DMS153 treated with DMSO at 0.1 percent for 48 hours (cell line): ENCODE measurements around the gene WDFY2.
"Not testable (repeated sequence)": the region's sequence is repeated elsewhere in the genome, so short reads cannot be mapped to it uniquely, and the experiment has no call there.

ENCODE experiments used
- DNase-seq: peaks from one replicate; lab custom pipeline; 2025; ENCODE audit not compliant: unreplicated experiment; lab: John Stamatoyannopoulos, UW

The WDFY2 gene

DNA sequence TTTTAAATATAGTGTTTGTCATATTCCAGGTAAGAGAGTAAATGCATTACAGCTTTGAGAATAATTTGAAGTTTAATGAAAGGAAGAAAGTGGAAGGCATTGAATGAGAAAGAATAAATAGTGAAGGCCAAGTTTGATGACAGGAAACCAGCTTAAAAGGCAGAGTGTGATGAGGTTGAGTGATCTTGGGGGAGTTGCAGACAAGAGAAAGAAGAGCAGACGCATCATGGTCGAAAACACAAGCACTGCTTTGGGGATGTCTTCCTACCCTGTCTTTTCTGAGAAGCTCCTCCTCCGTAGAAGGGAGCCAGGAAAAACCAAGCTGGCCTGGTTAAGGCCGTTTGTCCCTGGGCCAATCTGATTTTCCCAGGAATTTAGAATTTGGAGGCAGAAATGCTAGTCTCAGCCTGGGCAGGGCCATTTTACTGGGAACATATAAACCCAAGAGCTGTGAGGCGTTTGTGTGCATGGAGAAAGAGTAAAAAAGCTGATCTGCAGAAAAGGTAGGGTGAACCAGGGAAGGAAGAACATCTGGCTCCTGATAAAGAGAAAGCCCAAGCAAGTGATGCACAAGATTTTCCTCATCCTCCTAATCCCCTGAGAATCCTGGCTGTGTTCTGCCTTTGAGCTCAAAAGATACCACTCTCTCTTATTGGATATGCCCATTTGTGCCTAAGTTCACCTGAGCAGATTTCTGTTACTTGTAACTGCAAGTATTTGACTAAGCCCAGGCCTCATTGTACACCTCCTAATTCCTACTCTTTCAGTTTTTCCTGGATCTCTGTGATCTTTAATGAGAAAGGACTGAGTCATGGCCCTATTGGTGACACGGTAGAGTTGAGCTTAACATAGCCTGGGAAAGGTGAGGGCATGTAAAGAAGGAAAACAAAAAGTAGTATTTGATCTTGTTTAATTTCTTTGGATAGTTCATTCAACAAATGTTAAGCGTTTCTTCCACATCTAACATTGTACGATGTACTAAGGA is 80.0 kb downstream of the WDFY2 start:
- no peak for DNase-seq

DNA sequence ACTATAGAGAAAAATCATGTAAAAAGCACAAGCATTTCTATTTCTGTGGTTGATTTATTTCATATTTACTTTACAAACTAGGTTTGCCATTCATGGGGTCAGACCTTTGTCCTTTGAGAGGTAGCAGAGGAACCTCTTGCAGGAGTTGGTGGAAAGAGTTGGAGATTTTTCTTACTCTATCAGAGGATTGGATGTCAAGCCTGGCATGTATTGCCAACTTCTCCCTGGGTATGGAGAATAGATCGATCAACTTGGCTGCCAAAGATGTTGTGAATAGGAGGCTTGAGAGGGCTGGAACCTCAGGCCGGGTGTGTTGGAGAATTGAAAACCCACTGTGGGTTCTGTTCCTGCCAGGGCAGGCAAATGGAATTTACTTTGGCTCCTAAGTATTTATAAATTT is 81.2 kb downstream of the WDFY2 start:
- DNase-seq = no peak

DNA sequence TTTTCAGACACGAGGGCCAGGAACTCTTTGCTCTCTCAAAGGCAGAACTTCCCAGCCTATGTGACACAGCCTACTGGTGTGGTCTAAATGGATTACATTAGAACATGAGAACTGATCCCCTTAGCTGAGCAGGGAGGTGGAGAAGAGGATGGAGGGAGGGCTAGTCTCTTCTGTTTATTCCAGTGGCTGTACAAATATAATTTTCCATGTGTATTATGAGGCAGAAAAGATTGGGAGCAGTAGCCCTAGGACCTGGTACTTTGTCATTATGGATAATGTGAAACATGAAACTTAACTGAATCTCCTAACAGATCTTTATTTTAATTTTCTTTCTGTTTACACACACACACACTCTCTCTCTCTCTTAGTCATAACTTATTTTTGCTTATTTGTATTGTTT is 82.1 kb downstream of the WDFY2 start:
- no peak for DNase-seq

DNA sequence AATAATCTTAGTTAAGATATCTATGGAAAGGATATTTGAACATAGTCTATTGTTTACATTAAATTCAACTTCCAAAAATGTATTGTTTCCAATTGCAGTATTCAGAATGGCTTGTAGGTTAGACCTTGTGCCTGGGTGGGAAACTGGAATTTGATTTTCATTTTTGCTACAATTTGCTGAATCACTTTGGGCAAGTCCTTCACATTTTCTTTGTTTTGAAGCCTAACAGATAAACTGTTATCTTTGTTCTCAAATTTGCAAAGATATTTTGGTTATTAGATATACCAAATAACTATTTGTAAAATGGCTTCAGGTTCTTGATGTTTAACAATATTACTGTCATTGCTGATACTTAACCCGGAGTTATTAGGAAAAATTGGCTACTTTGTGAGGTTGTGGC is 82.6 kb downstream of the WDFY2 start:
- no peak for DNase-seq

DNA sequence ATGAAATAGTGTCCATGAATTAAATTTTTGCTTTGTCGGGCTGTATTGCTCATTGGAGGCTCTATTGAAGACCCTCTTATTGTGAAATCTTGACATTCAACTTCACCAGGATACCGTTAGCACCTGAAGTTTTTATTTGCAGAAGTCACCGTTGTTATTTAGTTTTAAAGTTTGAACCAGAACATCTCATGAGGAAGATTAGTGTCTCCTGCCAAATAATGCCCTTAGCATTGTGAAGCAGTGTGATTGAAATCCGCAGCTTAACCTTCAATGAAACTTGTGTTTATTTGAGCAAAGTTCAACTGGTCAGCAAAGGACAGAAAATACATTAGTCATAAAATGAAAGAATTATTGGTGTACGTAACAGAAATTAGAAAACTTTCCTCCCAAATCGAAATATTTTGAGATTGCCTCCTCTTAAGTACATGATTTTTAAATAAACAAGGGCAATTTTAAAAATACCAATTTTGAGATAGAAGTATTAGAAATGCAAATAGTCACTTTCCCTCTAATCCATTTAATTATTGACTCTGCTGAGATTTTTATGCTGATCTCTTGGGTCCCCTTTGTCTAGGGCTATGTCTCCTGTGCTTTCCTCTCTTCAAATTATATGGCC is 84.4 kb downstream of the WDFY2 start:
- no peak for DNase-seq

DNA sequence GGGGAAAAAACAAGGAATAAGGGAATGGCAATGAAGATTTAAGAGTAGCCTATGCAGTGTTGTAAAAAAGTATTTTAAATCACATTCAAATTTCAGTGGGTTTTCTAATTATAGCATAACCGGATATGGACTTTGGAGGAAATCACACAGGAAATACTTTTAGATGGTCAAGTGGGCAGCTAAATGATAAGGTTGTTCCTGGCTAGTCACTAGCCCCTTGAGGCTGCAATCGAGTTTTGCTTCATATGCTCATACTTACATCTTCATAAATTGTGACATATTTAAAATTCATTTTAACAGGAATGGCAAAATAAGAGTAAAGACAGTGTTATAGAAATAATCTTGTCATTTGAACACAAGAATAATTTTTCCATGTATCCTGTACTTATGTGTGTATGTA is 88.9 kb downstream of the WDFY2 start:
- no peak for DNase-seq

DNA sequence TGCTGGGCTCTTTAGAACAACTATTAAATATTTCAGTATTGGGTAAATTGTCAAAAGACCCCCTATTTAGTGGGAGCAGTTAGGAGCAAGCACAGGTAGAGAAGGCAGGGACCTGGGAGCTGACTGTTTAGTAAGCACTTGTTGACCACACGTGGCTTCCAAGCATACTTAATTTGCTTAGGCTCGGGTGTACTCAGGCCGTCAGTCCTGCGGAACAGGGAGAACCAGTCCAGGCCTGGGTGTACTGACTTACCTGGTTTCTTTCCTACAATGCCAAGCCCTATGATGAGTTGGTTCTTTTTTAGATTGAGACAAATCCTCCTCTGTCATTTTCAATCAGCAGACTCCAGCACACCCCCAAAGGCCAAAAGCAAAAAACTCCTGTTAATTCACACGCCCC is 90.0 kb downstream of the WDFY2 start:
- DNase-seq = no peak

DNA sequence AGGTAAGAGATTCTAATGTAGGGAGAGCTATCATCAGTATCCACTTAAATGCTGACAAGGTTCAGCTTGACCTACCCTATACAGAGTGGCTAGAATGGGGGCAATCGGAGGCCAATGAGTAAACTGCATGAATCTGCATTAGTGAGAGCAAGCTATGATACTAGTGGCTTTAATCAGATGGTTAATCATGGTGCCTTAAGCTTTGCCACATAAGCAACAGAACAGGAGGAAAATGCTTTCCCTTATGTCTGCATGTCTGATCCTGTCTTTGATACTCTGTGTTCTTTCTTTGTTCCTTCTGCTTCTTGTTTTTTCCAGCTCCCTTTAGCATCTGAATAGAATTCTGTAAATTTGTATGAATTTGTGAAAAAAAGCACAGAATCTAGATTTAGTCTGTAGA is 91.1 kb downstream of the WDFY2 start:
- no peak for DNase-seq

DNA sequence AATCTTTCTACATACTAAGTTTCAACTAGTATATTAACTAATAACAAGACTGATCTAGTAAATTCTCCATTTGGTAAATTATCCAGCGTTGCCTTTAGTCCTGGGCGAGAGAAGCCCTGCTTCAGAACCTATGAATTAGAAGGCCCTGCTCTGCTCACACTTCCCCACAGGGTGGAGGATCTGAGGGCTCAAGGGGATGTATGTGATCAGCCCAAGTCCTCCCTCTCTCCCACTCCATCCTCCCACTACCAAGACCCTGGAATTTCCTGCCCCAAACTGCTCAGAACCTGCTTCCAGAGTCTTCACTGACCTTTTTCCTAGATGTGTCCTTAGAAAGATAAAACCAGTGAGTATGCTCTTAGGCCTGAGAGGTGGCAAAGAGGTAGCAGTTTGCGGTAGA is 91.6 kb downstream of the WDFY2 start:
- DNase-seq = no peak

DNA sequence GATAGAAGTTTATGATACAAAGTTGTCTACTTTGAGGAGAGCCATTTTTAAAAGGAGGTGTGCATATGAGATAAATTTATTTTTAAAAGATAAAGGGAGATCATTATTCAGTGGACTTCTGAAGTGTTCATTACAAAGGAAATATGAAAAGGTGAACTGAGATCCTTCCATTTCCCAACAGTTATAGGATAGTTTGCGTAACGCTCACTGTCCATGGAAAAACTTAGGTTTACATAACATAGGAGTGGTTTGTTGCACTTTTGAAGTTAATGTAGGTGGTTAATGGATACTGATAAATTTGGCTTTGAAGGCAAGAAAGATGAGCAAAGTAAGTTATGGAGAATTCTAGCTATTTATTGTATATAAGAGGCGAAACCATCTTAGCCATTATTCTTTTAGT is 92.5 kb downstream of the WDFY2 start:
- no peak for DNase-seq

DNA sequence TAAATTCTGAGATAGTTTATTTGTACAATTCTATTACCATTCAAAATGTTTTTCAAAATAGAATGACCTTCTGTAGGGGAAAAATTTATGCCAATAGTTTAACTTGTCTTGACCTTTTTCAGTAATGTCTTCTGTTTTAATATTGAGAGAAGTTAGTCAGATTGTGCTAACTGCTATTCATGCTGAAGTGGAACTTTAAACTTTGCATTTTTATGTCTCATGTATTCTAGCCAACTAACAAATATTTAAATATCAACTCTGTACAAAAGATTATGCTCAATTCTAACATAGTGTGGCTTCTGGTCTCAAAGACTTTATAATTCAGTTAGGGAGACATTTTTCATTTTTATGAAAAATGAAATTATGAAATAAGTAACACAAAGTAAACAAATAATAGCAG is 94.2 kb downstream of the WDFY2 start:
- DNase-seq = no peak

DNA sequence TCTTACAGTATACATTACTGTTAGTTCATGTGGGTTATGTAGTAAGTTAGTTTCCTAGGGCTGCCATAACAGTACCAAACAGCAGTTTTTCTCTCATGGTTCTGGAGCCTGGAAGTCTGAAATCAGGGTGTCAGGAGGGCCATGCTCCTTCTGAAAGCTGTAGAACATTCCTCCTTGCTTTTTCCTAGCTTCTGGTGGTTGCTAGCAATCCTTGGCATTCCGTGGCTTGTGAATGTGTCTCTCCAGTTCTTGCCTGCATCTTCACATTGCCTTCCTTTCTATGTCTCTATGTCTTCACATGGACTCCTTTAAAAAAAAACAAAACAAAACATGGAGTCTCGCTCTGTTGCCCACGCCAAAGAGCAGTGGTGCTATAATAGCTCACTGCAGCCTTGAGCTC is 95.4 kb downstream of the WDFY2 start:
- no peak for DNase-seq

DNA sequence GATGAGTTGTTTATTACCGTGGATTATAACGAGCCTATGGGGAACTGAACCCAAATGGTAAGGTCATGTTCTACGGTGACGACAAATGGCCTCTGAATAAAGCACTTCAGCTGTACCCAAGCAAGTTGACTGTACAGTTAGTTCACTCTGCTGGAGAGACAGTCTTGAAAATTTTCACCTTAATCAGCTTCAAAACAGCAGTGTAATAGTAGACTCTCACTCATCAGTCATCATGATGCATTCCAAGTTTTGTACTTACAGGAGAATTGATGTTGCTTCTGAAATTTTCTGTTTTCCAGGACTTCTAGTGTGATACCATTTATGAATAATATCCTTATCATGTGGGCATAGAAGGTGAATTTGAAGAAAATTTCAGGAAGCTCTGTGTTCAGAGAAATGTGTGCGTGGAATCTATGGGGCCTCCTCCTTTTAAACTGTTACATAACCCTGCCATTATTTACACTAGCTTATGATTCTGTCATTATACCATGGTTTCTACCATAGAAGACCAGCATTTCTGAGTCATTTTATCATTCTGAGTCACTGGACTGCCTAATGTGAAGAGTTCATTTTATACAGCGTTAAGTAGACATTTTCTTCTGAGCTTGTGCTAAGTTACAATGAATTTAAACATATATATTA is 96.9 kb downstream of the WDFY2 start:
- no peak for DNase-seq

DNA sequence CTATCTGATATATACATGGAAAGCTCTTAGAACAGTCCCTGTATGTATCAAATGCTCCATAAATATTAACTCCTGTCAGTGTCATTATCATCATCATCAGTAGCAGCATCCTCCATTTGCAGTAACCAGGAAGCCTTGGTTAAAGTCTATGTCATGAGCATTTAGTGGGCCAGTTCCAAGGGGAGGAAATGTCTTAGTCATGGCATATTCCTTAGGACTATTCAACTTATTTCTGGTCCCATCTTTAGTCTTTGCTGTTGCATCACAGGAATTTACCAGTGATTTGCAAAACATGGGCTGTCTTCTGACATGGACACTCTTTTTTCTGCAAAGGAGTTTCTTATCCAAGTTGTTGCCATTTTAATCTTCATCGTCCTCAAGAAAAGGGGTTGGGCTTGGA is 98.4 kb downstream of the WDFY2 start:
- DNase-seq = no peak

DNA sequence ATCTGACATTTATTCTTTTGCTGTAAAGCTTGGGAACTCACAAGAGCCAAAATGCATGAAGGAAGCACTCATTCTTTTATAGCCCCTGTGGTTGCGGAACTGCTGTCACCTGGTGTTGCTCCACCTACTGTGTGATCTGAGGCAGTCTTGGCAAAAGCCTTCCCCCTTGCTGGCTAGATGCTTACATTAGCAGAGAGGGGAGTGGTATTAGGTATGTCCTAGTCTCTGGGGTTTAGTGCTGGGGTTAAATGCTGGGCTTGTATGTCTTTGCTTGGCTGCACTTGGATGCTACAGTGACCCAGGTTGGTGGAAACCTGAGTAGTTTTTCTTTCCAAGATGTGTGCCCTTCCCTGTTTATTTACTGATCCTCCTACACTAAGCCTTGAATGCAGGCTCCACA is 99.3 kb downstream of the WDFY2 start:
- no peak for DNase-seq

DNA sequence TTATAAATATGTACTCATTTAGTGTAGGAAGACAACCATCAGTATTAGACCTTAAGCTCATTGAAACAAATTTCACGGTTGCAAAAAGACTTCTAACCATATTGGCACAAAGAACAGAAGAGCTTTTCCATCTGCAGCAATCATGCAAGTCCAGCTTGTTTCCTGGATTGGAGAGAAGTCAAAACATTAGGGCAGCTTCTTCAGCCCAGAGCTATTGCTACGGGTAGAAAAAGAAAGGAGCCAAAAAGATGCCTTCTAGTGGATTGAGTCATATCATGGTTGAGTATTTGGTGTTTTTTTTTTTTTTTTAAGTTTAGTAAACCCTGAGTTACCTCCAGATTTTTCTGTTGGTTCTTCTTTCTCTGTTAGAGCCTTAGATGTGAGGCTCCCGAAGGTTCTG is 99.8 kb downstream of the WDFY2 start:
- DNase-seq = no peak

DNA sequence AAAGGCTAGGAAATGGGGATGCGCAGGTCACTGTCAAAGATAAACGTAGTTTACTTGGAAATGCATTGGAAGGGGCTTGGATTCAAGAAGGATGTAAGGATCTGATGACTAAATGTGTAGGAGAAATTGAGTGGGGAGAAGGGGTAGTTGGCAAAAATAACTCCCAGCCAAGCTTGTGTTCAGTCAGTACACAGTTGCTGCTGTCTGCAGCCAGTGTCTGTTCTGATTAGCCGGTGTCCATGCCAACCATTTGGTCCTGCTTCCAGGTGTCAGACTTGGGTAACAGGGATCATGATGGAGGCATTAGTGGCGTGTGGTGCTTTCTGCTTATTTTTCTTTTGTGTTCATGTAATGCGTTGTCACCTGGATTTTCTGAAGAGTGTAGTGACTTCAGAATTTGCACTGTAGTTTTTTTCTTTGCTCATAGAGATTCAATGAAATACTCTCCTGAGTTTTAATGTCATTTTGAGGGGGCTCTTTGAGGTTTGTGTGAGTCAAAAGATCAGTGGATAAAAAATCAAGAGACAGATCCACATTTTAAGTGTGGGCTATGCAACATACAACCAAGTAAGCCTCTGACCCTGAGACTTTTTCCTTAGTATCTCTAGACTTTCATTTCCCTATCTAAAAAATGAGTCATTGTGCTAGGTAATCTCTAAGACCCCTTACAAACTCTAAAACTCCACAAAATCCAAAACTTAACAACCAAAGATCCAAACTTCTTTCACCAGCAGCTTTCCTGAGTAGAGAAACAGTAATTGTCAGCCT is 103.9 kb downstream of the WDFY2 start:
- no peak for DNase-seq

DNA sequence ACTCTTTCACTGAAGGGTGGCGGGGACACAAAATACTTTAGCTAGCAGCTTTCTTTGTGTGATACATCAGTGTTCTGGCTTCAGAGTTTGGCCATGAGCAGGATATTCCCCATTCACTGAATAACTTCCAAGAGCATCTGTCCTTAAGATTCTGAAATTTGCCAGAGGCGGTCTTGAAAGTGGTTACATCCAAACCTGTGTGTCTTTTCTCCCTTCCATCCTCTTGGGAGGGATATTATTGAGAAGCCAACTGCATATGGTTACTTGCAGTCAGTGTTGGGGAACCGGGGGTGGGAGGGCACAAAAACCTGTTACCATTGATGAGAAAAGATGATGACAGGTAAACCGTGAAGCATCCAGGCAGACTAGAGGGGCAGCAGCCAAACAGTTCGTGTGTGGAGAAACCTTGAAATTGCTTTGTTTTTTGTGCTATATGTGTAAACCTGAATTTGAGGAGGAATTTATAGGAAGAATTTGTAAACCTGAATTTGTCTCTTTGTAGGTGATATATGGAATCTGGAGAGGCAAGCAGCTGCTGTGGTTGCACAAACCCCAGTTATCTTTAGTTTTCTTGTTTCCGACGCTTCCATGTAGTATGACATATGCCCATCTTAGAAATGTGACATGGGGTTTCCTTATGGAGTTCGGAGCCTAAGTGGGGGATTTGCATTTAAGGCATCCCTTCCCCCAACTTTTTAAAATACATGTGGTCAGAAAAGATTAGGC is 104.8 kb downstream of the WDFY2 start:
- DNase-seq = no peak

DNA sequence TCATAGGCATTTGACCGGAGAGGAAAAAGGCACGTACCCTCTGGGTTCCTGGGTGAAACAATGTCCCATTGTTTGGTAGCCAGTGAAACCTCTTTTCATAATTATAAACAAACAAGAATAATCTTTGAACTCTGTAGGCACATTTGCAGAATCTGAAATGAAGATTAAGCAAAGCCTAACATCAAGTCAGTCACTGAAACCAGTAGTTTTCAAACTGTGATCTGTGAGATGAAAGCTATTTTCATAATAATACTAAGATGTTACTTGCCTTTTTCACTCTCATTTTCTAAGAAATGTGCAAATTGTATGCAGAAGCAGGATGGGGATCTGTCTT is 105.4 kb downstream of the WDFY2 start:
- DNase-seq = no peak

DNA sequence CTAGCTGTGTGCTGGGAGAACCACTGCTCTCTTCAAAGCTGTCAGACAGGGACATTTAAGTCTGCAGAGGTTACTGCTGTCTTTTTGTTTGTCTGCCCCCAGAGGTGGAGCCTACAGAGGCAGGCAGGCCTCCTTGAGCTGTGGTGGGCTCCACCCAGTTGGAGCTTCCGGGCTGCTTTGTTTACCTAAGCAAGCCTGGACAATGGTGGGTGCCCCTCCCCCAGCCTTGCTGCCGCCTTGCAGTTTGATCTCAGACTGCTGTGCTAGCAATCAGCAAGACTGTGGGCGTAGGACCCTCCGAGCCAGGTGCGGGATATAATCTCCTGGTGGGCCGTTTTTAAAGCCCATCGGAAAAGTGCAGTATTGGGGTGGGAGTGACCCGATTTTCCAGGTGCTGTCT is 111.4 kb downstream of the WDFY2 start:
- DNase-seq = not testable (repeated sequence)

DNA sequence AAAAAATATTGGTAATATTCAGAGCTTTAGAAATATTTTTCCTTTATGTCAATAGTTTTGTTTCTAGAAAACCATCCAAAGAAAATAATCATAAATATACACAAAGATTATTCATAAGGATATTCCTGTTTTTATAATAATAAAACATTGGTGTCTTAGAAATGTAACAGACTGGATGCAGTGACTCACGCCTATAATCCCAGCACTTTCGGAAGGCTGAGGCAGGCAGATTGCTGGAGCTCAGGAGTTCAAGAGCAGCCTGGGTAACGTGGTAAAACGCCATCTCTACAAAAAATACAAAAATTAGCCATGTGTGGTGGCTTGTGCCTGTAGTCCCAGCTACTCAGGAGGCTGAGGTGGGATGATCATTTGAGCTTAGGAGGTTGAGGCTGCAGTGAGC is 112.9 kb downstream of the WDFY2 start:
- DNase-seq = no peak
